HG03457 (cell line): ENCODE results near the gene MLXIPL.
"Not testable (repeated sequence)": the region's sequence is repeated elsewhere in the genome, so short reads cannot be mapped to it uniquely, and the experiment has no call there.

ENCODE experiments used
- ATAC-seq: cut with Tn5 transposase; IDR thresholded peaks from one replicate; pipeline ENCODE4 v1.9.1; 2021; ENCODE audit warnings: moderate number of reproducible peaks; ENCODE audit not compliant: unreplicated experiment

Gene MLXIPL

DNA sequence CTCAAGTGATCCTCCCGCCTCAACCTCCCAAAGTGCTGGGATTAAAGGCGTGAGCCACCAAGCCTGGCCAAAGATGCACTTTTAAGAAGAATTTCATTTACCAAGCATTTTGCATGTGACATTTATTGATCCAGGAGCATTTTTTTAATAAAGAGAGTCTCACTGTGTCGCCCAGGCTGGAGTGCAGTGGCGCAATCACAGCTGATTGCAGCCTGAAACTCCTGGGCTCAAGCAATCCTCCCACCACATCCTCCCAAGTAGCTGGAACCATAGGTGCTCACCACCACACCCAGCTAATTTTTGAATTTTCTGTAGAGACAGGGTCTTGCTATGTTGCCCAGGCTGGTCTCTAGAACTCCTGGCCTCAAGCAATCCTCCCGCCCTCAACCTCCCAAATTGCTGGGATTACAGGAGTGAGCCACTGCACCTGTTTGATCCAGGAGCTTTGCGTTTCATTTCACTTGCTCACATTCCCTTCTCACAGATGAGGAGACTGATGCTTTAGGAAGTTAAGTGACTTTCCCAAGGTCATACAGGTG is 41.6 kb downstream of the MLXIPL start:
- no peak for ATAC-seq

DNA sequence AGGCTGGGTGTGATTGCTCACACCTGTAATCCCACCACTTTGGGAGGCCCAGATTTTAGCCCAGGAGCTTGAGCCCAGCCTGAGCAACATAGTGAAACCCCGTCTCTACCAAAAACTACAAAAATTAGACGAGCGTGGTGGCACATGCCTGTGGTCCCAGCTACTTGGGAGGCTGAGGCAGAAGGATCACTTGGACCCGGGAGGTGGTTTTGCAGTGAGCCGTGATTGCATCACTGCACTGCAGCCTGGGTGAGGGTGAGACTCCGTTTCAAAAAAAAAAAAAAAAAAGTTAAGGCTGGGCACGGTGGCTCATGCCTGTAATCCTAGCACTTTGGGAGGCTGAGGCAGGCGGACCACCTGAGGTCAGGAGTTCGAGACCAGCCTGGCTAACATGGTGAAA is 43.3 kb downstream of the MLXIPL start:
- ATAC-seq, result not testable (repeated sequence)

DNA sequence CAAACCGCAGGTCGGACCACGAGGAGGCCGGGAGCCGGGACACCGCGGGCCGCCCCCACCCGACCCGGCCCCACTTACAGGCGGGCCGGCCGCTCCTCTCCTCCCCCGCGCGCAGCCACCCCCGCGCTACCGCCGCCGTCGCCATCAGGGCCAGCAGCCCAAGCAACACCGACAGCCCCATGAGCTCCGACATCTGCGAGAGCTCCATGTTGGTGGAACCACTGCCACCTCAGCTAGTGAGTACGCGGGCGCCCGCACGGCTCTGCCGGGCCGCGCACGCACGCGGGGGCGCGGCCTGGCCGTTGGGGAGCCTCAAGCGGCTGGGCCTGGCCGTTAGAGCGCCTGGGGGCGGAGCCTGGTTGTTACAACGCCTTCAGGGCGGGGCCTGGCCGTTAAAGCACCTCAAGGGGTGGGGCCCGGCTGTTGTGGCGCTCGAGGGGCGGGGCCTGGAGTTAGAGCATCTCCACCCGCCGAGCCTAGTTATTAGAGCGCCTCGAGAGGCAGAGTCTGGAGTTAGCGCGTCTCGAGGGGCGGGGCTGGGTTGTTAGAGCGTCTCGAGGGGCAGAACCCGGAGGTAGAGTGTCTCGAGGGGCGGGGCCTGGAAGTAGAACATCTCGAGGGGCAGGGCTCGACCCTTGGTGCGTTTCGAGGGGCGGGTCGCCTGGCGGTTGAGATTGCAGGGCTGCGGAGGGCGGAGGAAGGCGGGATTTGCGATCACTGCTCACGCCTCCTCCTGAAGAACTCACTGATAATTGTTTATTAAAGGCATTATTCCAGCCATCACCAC is 45.8 kb downstream of the MLXIPL start, which contains the start of gene TBL2:
Gene TBL2, minus strand, starts transcription at position 238 of the 787 bp plus-strand sequence. Its CDS starts 30 bp downstream, at position 208.
- ATAC-seq, result peak; percentile 81

DNA sequence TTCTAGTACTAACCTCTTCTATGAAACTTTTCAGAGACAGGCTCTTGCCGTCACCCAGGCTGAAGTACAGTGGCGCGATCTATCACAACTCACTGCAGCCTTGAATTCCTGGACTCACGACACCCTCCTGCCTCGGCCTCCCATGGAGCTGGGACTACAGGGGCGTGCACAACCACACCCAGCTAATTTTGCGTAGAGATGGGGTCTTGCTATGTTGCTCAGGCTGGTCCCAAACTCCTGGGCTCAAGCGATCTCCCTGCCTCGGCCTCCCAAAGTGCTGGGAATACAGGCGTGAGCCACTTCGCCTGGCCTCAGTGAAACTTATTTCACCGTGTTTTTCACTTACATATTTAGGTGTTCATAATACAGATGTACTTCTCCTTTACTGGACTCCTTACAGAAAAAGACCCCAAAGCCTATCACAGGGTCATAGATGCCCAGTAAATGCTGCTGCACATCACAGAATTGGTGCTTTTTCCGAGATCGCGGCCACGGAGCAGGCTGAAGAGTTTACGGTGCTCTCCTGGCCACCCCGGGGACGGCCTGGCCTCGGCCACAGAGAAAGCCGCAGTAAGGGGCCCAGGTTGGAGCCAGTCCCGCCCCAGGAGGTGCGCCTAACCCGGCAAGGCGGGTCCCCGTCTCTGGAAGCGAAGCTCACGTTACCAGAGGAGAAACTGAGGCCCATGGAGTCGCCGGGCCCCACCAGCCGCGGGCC is 46.5 kb downstream of the MLXIPL start:
- ATAC-seq, result peak; percentile 18

DNA sequence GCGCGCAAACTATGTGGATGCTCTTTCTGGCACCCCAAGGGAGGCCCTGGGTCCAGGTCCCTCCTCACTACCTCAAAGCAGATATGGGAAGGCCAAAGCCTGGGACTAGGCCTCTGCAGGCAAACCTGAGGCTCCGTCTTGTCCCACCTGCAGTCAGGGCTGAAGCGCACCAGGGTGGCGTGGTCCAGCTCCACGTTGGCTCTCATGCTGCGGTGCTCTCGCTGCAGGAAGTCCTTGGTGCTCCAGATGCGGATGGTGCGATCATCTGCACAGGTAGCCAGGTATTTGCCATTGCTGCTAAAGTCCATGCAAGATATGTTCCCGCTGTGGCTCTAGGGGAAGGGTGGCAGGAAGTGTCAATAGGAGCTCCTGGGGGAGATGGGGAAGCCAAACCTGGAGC is 50.5 kb downstream of the MLXIPL start:
- ATAC-seq, result no peak

DNA sequence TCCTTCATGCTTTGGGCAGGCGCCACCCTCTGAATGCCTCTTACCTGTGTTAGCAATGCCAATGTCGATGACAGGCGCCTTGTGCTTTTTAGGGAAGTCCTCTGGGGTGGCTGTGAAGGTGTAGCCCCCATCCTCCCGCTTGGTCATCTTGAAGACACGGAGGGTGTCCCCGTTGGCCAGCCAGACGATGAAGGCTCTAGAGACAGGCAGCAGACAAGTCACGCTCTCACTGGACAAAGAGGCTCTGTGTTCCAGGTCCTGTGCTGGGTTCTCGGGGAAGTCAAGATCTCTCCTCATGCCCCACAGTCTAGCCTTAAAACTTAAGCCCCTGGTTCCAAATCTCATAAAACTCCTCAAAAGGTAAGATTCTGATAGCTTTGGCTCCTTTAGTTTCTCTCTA is 51.0 kb downstream of the MLXIPL start:
- no peak for ATAC-seq

DNA sequence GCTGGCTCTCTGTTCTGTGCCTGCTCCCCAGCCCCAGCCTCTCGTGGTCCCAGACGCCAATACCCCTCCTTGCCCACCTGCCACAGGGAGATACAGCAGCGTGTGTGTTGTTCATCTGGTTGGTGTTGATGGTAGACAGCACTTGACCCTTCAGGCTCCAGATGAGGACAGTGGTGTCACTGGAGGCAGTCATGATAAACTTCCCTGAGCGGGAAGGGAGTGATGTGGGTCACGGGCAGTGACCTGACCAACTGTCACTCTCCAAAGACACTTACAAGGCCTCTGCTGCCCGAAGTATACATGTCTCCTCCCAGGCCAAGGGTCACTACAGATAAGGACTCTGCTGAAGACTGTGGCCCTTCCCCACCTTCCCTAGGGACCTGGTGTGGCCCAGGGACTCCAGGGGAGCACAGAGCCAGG is 51.5 kb downstream of the MLXIPL start:
- no peak for ATAC-seq

DNA sequence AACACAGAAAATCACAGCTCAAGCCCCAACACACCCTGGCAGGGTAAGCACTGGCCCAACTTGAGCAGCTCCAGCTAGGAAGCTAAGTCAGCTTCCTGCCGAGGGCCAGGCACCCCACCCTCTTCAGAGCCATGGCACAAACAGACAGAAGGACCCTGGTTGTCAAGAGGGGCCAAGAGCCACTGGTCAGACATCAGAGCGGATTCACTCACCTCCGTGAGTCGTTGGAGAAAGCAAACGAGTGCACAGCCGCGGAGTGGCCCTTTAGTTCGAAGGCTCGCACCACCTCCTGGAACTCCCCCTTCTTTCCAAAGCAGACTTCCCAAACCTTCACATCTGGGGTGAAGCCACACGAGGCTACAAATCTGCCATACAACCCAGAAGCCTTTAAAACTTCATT is 53.3 kb downstream of the MLXIPL start:
- no peak for ATAC-seq

DNA sequence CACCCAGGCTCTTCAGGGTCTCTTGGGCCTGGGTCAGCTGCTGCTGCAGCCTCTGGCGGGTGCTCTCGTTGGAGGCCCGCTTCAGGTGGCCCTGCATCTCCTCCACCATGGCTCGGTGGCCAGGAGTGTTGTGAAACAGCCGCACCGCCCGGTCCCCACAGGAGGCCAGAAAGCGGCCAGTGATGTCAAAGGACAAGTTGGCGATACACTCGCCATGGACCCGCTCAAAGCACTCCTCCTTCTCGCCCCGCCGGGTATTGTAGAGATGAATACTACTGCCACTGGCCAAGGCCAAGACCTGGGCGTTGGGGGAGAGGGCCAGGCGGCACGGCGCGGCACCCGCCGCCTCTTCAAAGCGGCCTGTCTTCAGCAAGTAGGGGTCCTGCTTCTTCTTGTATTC is 53.8 kb downstream of the MLXIPL start:
- ATAC-seq, result no peak

DNA sequence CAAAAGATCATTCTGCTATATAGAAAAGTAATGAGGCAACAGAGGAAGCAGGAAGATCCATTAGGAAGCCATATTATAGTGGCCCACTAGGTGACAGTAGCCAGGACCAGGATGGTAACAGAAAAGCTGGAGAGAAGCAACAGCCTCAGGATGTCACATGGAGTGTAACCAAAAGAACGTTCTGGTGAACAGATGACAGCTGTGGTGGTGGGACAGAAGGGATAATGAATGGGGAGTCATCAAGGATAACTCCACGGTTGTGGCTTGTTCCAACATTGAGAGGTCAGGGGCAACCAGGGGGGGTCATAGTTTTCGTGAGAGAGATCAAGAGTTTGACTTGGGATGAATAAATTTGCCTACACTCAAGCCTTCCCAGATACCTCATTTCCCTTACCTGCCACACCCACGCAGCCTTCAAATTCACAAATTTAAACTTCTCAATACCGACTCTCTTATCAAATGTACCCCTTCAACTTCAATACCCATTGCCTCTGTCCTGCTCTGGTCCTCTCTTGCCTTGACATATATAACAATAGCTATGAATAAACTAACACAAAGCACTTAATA is 55.2 kb downstream of the MLXIPL start:
- no peak for ATAC-seq

DNA sequence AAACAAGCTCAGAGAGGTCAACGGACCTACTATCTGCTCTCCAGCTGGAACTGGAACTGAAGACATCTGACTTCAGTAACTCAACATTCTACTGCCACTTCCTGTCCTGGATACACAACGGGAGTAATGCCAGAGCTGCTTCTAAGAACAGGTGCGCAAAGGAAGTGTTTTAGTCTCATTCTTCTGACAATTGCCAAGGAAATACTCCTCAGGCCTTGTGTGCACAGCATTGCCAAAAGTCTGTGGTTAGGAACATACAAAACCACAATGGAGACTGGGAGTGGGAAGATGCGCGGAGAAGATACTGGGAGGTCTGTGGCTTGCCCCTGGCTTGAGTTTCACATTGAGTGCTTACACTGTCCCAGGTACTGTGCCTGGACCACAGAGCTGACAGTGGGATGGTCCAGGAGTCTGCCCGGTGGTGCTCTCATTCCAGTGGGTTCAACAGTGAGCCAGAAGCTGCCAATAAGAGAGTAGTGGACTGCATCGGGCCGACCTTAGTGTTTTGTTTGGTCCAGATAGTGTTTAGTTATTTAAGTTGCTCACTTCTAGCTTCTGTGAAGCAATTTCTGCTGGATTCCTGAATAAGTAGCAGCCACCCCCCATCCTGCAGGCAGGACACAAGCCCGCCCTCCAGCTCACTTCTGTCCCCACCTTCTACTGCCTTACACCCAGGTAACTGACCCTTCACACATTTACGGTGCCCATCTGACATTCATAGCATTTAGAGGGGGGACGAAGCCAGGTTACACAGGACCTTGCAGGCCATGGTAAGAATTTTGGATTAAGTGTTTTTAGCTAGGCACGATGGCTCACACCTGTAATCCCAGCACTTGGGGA is 56.3 kb downstream of the MLXIPL start:
- ATAC-seq, result no peak

DNA sequence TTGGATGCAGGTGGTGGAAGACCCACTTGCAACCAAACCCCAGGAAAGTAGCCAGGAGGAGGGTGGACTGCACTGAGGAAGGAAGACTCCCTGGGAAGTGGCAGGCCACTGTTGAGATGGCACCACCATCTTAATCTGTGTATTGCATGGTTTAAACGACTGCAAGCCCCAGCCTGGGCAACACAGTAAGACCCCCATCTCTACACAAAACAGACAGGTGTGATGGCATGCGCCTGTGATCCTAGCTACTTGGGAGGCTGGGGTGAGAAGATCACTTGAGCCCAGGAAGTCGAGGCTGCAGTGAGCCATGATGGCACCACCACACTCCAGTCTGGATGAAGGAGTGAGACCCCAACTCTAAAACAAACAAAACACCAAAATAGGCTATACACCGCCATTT is 57.2 kb downstream of the MLXIPL start:
- no peak for ATAC-seq

DNA sequence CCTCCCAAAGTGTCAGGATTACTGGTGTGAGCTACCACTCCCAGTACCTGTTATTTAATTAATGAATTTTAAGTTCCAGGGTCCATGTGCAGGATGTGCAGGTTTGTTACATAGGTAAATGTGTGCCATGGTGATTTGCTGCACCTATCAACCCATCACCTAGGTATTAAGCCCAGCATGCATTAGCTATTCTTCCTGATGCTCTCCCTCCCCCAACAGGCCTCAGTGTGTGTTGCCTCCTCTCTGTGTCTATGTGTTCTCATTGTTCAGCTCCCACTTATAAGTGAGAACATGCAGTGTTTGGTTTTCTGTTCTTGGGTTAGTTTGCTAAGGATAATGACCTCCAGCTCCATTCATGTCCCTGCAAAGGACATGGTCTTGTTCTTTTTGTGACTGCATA is 57.9 kb downstream of the MLXIPL start:
- ATAC-seq, result not testable (repeated sequence)

DNA sequence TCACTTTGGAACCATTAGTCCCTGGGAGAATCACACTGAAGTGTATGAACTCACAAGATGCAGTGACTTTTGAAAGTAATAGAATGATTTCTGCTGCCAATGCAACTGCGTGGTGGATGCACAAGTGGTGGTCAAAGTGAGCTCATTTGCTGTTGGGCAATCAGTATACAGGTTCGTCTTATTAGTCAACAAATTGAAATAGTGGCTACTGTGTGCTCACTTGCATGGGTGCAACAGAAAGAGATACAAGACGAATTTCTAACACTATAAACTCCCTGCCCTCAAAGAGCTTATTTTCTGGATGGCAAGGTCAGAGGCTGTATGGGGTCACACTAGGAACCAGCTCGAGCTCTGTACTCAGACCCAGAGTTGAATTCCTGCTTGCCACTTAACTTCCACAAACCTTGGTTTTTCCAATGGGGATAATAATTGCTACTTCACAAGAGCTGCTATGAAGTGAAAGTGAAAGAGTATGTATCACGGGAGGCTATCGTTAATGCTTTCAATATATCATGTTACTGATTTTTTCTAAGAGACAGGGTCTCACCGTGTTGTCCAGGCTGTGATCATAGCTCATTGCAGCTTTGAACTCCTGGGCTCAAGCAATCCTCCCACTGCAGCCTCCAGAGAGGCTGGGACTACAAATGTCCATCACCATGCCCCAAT is 58.5 kb downstream of the MLXIPL start:
- ATAC-seq, result no peak

DNA sequence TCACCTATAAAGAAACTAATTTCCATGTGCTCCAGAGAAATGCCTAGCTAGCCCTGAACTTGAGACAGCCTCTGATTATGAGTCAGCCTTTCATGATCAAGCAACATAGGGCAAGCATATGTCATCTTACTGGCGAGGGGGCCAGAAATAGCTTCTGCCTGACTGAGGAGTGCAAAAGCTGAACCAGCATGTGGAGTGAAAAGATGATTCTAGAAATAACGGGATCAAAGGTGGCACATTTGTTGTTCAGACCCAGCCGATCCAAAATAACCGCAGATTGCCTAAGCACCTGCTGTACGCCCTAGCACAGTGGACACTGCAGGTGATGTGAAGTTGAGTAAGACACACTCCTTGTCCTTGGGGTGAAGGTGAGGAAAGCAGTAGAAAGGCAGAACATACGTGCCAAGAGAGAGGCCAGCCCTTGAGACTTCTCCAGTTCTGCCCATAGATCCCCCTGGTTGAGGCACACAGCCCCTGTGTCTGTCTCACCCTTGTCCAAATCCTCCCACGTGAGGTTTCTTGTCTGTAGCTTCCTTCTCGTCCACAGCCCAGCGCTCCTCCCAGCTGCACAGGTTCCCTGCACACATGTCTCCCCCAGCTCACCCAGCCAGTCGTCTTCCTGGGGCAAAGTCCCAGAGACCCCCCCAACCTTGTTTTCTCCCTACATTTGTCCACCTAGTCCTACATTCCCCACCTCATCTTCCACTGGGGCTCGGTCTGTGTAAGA is 64.0 kb downstream of the MLXIPL start:
- no peak for ATAC-seq

DNA sequence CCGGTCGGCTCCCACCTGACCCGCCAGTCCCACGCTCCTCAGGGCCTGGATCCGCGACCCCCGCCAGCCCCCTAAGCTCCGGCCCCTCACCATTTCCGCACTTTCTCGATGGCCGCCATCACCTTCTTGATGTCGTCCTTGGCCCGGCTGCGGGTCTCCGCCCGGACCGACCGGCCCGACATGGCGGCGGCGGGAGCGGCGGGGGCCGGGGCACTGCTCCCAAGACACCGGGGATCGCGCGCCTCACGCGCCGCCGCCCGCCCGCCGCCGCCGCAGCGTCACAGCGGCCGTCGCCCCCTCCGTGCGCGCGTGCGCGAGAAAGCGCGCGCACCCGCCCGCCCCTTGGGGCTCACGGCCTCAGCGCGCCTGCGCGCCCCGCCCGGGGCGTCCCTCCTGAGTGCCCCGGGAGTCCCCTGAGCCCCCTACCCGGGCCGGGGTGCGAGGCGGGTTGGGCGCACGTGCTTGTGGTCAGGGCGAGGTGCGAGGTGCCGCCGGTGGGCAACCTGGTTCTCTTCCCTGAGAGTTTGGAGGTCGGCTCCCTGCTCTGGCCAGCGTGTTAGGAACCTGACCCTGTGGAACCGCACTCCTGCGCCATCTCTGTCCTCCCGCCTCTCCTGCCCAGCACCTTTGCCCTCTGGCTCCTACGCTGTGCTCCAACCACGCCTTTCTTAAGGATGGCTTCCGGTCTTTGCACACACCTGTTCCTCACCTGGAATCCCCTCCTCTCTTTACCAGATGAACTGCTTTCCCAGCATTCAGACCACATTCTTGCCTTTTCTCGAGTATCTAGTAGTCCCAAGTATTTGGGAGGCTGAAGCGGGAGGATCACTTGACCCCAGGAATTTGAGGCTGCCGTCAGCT is 66.7 kb downstream of the MLXIPL start, which contains the start of gene BCL7B:
Gene BCL7B, minus strand, starts transcription at position 294 of the 861 bp plus-strand sequence. Its CDS starts 112 bp downstream, at position 182.
- ATAC-seq, result peak; percentile 25

DNA sequence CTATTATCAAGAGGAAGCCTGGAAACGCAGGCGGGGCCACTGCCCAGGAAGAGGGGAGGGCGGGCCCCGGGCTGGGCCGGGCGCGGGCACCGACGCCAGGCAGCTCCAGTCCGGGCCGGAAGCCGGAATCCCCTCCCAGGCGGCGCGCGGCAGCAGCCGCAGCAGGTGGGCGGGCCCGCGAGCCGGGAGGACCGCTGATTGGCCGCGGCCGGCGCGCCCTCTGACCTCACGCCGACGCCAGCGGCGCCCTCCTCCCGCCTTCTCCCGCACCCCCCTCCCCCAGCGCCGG is 67.3 kb downstream of the MLXIPL start:
- peak; percentile 88 for ATAC-seq

DNA sequence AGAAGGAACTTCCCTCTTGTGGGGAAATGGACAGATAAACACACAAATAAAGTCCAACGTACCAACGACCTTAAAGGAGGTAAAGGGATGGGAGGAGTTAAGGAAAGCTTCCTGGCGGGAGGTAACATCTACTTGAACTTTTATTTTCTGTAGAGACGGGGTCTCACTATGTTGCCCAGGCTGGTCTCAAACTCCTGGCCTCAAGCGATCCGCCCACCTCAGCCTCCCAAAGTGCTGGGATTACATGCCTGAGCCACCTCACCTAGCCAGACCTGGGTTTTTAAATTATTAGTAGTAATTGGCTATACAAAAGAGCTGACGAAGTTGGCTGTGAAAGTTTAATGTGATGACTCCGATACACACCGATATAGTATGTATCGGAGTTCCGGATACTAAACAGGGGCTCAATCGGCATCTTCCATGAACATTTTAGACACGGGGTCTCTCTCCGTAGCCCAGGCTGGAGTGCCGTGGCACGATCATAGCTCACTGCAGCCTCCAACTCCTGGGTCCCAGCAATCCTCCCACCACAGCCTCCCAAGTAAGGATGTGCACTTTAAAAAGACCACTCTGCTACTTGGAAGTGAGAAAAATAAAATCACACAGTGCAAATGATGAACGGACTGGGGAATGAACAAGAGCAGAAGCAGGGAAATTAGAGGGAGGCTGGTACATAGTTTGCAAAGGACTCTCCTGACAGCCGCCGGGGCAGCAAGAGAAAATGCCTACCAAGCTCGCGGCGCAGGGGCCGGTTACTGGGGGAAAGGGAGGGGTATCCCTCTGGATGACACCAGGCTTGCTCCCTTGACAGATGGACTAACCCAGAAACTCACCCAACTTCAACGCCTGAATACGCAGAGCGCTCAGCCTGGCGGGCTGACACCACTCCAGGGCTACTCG is 67.9 kb downstream of the MLXIPL start:
- ATAC-seq, result no peak
